ENCODE measurements around the gene METTL9.
"Not testable (repeated sequence)": the region's sequence is repeated elsewhere in the genome, so short reads cannot be mapped to it uniquely, and the experiment has no call there.

The METTL9 gene

DNA sequence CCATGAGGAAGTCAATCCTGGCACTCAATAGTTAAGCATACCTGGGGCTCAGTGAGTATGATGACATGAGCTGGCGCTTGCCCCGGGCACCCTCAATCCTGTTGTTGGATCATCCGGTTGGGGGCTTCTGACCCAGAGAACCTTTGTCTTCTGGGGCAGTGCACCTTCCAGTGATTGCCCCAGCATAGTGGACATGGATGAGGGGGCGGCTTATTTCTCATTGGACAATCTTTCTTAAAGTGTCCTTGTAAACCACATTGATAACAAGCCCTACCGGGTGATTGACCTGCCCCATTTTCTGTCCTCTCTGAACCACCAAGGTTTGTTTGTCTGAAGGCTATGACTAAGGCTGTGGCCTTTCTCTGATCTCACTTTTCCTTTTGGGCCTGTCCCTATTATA lies 34.8 kb downstream of the METTL9 start:
- DNase-seq (ENCODE audit: low read depth, low spot score) = no peak

DNA sequence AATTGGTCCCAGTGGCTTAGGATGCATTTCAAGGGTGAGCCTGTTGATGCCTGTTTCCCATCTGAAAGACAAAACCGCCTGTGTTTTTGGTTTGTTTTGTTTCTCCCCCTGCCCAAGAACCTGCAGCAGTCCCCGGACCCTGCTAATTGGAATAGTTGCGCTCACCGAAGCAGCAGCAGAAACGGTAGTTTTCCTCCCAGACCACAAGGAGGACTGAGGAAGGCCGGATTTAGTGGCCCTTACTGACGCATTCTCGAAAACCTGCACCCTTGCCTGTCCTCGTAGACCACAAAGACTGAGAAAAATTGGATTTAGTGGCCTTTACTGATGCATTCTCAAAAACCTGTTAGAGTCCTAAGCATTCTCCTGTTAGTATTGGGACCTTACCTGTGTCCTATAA lies 36.3 kb downstream of the METTL9 start:
- DNase-seq (ENCODE audit: low read depth, low spot score) = not testable (repeated sequence)

DNA sequence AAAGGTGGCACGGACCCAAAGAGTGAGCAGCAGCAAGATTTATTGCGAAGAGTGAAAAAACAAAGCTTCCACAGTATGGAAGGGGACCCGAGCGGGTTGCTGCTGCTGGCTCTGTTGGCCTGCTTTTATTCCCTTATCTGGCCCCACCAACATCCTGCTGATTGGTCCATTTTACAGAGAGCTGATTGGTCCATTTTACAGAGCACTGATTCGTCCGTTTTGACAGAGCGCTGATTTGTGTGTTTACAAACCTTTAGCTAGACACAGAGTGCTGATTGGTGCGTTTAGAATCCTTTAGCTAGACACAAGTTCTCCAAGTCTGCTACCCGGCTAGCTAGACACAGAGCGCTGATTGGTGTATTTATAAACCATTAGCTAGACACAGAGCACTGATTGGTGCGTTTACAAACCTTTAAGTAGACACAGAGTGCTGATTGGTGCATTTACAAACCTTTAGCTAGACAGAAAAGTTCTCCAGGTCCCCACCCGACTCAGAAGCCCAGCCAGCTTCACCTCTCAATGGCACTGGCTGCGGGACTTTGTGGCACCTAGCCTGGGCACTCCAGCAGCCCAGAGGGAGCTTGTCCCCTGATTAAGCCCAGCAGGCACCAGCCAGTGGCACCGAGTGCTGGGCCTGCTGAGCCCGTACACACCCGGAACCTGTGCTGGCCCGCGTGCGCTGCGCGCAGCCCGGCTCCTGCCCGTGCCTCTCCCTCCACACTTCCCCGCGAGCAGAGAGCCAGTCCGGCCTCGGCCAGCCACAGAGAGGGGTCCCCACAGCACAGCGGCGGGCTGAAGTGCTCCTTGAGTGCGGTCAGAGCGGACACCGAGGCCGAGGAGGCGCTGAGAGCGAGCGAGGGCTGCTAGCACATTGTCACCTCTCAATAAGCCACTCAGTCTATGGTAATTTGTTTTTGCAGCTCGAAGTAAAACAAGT lies 37.9 kb downstream of the METTL9 start:
- no peak for DNase-seq (ENCODE audit: low read depth, low spot score)

DNA sequence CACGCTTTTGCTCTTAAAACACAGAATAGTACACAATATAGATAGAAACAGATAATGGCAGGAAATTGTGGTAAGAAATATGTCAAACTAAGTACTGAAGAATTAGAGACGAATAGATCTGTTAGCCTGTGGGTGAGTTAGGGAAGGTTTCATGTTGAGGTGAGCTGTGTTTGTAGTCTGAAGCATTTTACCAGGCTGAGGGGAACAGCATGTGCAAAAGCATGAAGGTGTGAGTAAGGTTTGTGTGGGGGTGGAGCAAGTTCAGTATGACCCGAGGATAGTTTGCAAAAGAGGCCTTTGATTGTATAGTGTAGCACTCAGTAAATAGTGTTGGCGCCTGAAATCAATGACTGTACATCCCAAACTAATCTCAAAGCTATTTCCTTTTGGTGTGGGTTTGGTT lies 39.2 kb downstream of the METTL9 start:
- no peak for DNase-seq (ENCODE audit: low read depth, low spot score)

DNA sequence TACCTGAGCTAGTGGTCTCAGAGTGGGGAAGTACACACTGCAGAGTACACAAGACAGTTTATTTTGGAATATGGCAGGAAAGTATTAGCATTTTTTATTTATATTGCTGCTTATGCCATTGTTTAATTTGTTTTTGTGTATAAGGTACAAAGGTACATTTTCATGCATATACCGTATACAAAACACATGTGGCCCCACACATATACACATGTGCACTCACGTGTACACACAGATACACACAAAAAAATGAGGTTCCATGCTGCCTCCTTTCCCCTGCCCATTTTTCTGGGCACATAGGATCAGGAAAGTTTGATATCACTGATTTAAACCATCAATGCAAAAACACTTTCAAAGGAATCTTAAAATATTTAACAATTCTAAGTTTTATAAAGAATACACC lies 40.1 kb downstream of the METTL9 start:
- DNase-seq (ENCODE audit: low read depth, low spot score) = no peak

DNA sequence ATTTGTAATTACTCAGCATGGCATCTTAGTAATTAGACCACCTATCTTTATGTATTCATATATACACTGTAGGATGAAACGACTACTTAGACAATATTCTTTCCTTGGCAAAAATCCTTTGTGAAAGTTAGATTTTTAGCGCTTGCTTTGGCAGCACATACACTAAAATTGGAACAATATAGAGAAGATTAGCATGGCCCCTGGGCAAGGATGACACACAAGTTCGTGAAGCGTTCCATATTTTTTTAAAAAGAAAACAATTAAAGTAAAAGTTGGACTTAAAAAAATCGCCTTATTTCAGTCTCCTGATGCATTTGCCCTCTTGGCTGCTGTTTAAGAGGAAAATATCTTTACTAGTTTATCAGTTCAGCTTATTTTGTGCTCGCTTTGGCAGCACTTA lies 42.5 kb downstream of the METTL9 start:
- DNase-seq (ENCODE audit: low read depth, low spot score) = no peak

DNA sequence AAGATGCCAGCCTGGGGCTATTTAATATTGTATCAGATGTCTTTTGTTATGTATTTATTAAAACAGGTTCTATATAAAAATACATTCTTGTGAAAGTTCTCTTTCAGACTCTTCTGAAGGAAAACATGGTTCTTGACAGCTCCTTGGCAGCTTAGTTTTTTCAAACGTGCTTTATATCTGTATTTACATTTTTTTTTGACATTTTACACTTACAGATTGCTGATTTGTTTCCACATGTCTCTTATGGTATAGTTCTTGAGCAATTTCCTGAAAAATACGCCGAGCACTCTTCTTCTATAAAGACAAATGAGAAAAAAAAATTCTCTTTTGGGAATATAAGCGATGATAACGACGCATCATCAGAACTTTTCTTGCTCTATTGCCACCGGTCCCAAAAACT lies 43.5 kb downstream of the METTL9 start:
- no peak for DNase-seq (ENCODE audit: low read depth, low spot score)

DNA sequence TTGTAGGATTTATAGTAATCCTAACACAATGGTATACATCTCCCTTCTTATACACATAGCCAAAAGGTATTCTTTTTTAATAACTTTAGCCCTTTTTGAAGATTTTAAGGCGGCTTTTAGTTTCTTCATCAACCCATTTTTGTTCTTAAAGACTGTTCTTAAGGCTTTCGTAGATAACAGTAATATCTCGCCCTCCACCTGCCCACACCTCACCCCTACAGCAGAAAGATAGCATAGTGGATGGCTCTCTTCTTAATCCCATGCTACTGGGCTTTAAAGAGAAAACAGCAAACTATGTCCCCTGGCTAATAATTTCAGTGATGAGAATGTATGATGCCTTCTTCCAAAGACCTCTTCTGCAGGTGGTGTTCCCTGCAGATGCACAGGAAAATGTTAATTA lies 44.4 kb downstream of the METTL9 start:
- no peak for DNase-seq (ENCODE audit: low read depth, low spot score)

DNA sequence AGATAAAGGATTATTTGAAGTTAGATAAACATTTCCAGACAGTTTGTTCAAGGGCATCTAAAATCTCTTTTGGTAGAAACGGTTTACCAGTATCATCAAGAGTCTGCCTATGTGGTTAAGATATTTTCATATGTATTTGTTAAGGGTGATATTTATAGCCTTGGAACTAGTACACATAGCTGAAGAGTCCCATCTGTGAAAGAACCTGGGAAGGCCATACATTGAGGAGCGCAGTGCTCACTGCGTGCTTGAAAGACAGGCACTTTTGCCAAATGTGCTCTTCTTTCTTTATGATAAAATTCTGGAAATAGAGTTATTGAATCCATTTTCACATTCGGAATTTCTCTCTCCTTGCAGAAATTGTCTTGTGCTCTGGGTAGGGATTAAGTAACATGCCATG lies 45.3 kb downstream of the METTL9 start:
- DNase-seq (ENCODE audit: low read depth, low spot score) = no peak

DNA sequence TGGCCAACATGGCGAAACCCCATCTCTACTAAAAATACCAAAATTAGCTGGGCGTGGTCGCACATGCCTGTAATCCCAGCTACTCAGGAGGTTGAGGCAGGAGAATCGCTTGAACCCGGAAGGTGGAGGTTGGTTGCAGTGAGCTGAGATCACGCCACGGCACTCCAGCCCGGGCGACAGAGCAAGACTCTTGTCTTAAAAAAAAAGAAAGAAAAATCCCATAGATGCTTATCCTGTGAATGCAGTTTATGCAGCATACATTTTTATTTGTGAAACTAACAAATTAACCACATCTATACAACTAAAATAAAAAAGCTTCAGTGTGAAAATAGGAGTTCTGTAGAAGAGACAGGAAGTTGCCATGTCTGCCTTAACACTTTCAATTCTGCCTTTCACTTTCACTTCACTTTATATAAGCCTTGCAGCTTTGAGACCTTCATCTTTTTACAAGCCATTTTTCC lies 45.9 kb downstream of the METTL9 start:
- no peak for DNase-seq (ENCODE audit: low read depth, low spot score)

DNA sequence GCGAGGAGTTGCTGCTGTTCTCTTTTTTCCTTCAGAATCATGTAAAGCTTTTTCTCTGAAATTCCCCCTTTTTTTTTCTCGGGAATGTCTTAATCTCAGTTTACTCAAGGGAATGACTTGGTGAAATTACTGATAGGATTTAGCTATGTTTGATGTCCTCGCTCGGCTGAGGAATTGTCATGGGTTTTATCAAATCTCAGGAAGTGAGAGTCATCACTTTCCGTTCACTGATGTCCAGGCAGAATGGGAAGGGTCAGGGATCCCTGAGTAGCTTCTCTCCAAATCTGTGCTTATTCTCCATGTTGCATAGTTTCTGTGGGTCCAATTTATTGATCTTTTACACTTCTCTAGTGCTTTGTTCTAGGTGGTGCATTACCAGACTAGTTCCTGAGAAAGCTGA lies 46.7 kb downstream of the METTL9 start:
- no peak for DNase-seq (ENCODE audit: low read depth, low spot score)

DNA sequence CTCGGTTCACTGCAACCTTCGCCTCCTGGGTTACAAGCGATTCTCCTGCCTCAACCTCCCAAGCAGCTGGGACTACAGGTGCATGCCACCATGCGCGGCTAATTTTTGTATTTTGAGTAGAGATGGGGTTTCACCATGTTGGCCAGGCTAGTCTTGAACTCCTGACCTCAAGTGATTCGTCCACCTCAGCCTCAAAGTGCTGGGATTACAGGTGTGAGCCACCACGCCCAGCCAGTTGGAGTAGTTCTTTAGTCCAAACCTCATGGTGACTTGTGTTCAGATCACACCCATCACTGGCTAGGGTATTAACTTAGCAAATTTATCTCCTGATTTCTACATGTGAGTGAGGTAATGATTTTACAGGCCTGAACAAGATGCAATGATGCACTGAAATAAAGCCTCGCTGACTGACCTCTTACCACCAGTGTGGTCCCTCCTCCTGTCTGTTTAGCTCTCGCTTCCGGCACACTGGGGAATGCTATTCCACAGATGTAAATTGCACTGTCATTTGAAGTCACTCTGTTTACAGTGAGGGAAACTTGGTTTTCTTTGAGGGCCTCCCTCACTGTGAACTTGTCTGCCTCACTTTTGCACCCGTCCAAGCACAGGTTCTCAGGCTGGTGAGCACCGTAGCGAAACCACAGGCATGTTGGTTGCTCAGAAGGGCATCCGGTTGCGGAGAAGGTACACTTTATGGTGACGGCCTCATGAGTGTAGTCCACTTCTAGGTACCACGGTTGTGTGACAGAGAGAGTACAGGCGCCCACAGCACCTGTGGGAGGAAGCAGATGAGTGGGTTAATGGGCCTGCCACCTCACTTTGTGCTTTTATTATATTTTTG lies 47.6 kb downstream of the METTL9 start:
- DNase-seq (ENCODE audit: low read depth, low spot score) = peak; percentile 47

DNA sequence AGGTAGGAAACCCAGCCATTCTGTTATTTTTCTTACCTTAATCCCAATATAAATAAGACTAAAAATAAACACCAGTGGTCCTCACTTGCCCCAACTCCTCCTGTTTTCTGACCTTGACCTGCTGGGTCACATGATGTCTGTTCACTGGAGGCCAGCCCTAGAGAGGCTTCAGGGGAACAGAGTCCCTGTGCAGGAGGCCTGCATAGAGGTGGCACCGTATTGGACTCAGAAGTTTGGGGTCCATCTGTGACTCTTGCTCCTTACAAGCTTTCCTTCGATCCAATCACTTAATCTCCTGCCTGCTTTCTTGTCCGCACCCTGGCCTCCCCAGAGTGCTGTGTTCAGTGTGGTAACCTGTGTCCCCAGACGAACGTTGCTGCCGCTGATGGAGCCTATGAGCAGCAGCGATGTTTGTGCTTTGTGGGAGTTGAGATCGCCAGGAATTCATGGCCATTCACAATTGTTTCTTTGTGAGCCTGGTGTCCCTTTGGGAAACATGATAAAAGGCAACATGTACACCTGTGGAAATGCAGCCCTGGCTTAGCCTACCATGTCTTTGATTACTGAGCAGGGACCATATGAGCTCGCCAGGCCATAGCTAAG lies 48.3 kb downstream of the METTL9 start:
- DNase-seq (ENCODE audit: low read depth, low spot score) = no peak

DNA sequence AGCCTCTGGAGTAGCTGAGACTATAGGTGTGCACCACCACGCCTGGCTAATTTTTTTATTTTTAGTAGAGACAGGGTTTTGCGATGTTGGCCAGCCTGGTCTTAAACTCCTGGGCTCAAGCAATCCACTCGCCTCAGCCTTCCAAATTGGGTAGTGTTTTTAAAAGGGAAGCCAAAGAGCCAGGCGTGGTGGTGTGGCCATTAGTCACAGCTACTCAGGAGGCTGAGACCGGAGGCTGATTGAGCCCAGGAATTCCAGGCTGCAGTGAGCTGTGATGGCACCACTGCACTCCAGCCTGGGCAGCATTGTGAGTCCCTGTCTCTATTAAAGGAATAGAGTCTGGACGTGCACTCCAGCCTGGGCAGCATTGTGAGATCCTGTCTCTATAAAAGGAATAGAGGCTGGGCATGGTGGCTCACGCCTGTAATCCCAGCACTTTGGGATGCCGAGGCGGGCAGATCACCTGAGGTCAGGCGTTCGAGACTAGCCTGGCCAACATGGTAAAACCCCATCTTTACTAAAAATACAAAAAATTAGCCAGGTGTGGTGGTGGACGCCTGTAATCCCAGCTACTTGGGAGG lies 50.5 kb downstream of the METTL9 start:
- DNase-seq (ENCODE audit: low read depth, low spot score) = not testable (repeated sequence)

DNA sequence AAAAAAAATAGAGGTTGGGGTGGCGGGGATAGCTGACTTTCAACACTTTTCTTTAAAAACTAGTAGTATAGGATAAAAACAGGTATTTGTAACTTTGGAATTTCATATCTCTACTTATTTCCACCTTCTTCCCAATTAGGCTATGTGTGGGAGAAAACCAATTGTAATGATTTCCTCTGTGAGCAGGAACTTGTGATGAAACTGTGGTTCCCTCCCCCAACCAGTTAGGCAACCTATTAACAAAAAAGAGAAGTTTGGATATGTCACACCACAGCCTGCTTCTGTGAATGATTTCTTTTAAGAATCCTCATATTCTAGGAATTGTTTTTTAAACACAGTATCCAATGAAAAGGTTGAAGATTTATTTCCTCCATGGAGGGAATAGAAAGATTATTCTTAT lies 51.1 kb downstream of the METTL9 start:
- no peak for DNase-seq (ENCODE audit: low read depth, low spot score)

DNA sequence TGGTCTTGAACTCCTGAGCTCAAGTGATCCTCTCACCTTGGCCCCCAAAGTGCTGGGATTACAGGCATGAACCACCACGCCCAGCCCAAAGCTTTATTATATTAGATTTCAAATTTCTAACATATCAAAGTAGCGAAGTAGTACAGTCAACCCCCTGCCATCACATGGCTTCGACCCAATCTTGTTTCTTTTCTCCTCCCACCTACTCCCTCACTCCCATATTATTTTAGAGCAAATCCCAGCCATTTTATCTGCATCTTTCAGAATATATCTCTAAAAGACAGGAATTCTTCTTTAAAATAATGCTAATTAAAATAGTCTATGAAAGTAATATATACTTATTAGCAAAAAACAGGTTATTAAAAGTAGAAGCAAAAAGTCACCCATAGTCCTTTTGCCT lies 52.1 kb downstream of the METTL9 start:
- no peak for DNase-seq (ENCODE audit: low read depth, low spot score)

DNA sequence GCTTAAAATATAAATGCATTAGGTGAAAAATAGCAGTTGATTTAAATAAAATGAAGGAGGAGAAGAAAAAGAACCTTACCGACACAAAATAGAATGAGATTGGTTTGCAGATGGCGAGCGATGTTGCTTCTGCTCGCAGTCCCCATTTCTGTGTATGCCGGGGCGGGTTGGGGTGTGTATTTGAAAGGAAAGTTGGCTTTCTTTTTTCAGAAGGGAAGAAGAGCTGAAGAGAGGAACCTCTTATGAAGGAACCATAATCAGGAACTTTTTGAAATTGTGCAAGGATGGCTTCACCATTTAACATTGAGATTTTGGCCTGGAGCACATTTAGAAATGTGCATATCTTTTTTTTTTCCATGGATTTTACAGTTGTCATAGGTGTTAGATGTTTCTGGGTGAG lies 53.1 kb downstream of the METTL9 start, which contains the start of gene IGSF6:
IGSF6 (minus strand) TSS at position 156 of the 400 bp plus-strand sequence; CDS start at position 146, 10 bp downstream.
- no peak for DNase-seq (ENCODE audit: low read depth, low spot score)

DNA sequence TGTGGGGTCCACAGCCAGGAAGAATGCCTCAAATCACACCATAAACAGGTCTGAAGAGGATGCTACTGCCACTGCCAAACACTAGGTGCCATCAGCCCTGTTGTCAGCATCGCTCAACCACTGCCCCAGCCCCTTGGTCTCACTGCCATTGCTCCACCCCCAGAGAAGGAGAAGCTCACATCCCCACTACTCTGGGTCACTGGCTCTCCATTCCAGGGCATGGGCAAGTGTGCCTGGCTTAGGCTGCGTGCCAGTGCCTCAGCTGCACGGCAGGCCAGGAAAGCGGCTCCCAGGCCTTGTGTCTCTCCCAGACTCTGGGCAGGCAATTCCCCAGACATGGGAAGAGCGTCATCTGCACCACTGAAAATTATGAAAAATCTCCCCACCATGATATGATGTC lies 54.2 kb downstream of the METTL9 start:
- DNase-seq (ENCODE audit: low read depth, low spot score) = no peak

DNA sequence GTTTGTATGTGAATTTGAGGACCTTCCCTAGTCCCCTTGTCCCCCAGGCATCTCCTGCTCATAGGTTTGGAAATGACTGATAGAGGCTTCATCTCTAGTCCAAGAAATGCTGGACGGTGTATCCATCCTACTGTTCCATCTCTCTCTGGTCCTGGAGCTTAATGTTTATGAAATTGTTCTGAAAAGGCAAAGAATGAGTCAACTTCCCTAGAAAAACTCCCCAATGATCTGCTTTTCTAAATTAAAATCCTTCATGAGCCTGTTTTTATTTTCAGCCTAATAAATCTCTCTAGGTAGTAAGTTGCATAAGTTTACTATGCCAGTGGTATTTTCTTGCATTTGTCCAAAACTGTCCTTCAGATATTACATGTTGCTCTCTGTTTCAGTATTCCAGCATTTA lies 55.1 kb downstream of the METTL9 start:
- no peak for DNase-seq (ENCODE audit: low read depth, low spot score)

DNA sequence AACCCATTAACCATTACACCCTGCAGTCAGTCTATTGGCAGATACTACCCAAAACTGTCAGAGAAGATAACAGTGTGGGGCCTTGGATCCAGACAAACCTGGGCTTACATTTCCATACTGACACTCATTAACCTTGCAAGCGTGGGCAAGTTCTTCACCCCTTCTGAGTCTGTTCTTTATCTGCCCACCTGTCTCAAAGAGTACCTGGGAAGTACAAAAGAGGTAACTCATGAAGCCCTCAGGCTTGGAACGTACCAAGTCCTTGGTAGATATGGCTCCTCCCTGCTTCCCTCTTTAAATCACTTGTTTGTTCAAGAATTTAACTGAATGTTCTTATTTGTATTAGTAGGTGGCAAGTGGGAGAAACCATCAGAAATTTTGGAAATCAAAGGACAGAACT lies 55.5 kb downstream of the METTL9 start:
- DNase-seq (ENCODE audit: low read depth, low spot score) = no peak

Measured in activated CD4-positive, CD25-positive, alpha-beta regulatory T cell treated with anti-CD3 and anti-CD28 coated beads, Interleukin-2, amount 50 U/mL, for 16 hours (primary cell).